ENCODE results near the gene TTC34. TPM values are rescaled to one million over a fixed set of nuclear protein-coding genes. Genes with fewer than 3 reads are reported as not detected.

Gene TTC34
- total RNA-seq, 6 experiments from 2014 or later: 0.06 to 0.23 (median 0.18) TPM; not detected in 1

- H3K36me3 ChIP-seq: no peaks in the 10 kb centered on the region
- peaks cover 0 to 5% (median 0%) of the 10 kb centered on the region in 4 donors for H3K9me3 ChIP-seq
- DNase-seq (peak in 1 of 3 donors; percentile 25), ATAC-seq (no peak)
- H3K4me3 ChIP-seq: no peak overlapping the region
- intact Hi-C loops (cut with DNase I): no loop called here
- WGBS (ENCODE audit: insufficient coverage, low coverage, low lambda C conversion rate, missing lambda C conversion rate): 33% methylated on average over 2 of the region's 18 CpGs
- TF ChIP-seq POLR2A (IDR thresholded peaks at IDR 0.05) (no peak), CTCF (IDR thresholded peaks at IDR 0.05) (no peak)
- H3K4me1 ChIP-seq: no peaks in the 10 kb centered on the region
- no peak overlapping the region for H3K27ac ChIP-seq
- no peaks in the 10 kb centered on the region for H3K27me3 ChIP-seq
Measured at GRCh38 chr1:2791027-2791760, 10.3 kb downstream of the TTC34 start.

DNA sequence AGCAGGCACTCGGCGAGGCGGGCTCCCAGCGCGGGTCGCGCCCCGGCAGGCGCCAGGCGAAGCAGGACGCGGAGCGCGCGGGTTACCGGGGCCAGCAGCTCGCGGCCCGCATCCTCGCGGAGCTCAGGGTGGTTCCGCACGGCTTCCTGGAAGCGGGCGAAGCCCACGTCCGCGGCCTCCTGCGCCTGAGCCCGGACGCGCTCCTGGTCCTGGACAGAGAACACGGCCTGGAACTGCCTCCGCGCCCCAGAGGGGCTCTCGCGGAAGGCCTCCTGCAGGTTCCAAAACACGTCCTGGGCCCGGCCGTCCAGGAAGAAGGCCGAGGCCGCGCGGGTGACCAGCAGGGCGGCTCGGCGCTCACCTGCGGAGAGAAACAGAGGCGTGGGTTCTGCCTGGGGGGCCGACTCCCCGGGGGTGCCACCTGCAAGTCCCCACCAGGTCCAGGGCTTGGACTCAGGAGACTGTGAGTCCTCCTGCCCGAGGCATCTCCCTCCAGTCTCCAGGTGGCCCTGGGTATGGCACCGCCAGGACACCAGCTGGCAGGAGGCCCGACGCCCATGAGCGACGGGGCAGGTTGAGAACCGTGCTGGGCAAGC lies 11.4 kb downstream of the TTC34 start:
- Histone ChIP-seq H3K9me3 (peaks cover 0 to 5% (median 0%) of the 10 kb centered on the region in 4 donors), H3K36me3 (no peaks in the 10 kb centered on the region), H3K27me3 (no peaks in the 10 kb centered on the region), H3K4me3 (no peak overlapping the region), H3K4me1 (no peaks in the 10 kb centered on the region), H3K27ac (no peak overlapping the region)
- intact Hi-C loops (cut with DNase I): no loop called here
- ATAC-seq (no peak), DNase-seq (peak; percentile 13 to 47 (median 23))
- TF ChIP-seq POLR2A (IDR thresholded peaks at IDR 0.05) (no peak), CTCF (IDR thresholded peaks at IDR 0.05) (no peak)
- WGBS (ENCODE audit: insufficient coverage, low coverage, low lambda C conversion rate, missing lambda C conversion rate): no CpG with 5 or more reads among the region's 58 CpGs

- Histone ChIP-seq H3K36me3 (no peaks in the 10 kb centered on the region), H3K9me3 (peaks cover 0 to 2% (median 0%) of the 10 kb centered on the region in 4 donors), H3K4me1 (no peaks in the 10 kb centered on the region), H3K27ac (no peak overlapping the region), H3K4me3 (no peak overlapping the region), H3K27me3 (no peaks in the 10 kb centered on the region)
- TF ChIP-seq POLR2A (IDR thresholded peaks at IDR 0.05): no peak
- no peak for TF ChIP-seq CTCF (IDR thresholded peaks at IDR 0.05)
- WGBS (ENCODE audit: insufficient coverage, low coverage, low lambda C conversion rate, missing lambda C conversion rate): 21% methylated on average over 13 of the region's 79 CpGs
- intact Hi-C loops (cut with DNase I): no loop called here
- no peak for ATAC-seq
- peak; percentile 7 to 30 (median 24) for DNase-seq
Measured at GRCh38 chr1:2789164-2789985, 12.1 kb downstream of the TTC34 start.

GRCh38 chr1:2788506-2789163 lies 12.9 kb downstream of the TTC34 start:
- no peak overlapping the region for H3K4me3 ChIP-seq
- H3K27ac ChIP-seq: no peak overlapping the region
- DNase-seq (peak; percentile 12 to 33 (median 19)), ATAC-seq (no peak)
- no peaks in the 10 kb centered on the region for H3K4me1 ChIP-seq
- no peaks in the 10 kb centered on the region for H3K27me3 ChIP-seq
- no peaks in the 10 kb centered on the region for H3K36me3 ChIP-seq
- 37% methylated on average over 9 of the region's 19 CpGs for WGBS (ENCODE audit: insufficient coverage, low coverage, low lambda C conversion rate, missing lambda C conversion rate)
- no peak for TF ChIP-seq CTCF (IDR thresholded peaks at IDR 0.05)
- no peak for TF ChIP-seq POLR2A (IDR thresholded peaks at IDR 0.05)
- H3K9me3 ChIP-seq: no peaks in the 10 kb centered on the region
- intact Hi-C loops (cut with DNase I): no loop called here
